Activated CD8-positive, alpha-beta memory T cell treated with anti-CD3 and anti-CD28 coated beads, Interleukin-2, amount 50 U/mL, for 24 hours (primary cell): ENCODE results near the gene TMEM183A.

ENCODE experiments used
- DNase-seq: peaks from one replicate; pipeline ENCODE4 v3.0.0-alpha.2; 2020; ENCODE audit errors: extremely low read depth

TMEM183A gene

GRCh38 chr1:203031467-203031866 lies 24.3 kb downstream of the TMEM183A start:
- DNase-seq: no peak

GRCh38 chr1:203033287-203033686 lies 26.1 kb downstream of the TMEM183A start:
- DNase-seq: no peak

GRCh38 chr1:203033917-203034316 lies 26.7 kb downstream of the TMEM183A start:
- DNase-seq: no peak

GRCh38 chr1:203034422-203035110 lies 27.4 kb downstream of the TMEM183A start:
- no peak for DNase-seq

- DNase-seq: no peak
These were observed 28.2 kb downstream of the TMEM183A start for GRCh38 chr1:203035111-203036000.

GRCh38 chr1:203036135-203036534 lies 29.0 kb downstream of the TMEM183A start:
- no peak for DNase-seq

GRCh38 chr1:203036537-203036936 lies 29.4 kb downstream of the TMEM183A start:
- DNase-seq: no peak

GRCh38 chr1:203037509-203038190 lies 30.5 kb downstream of the TMEM183A start:
- DNase-seq: no peak

GRCh38 chr1:203038217-203038741 lies 31.1 kb downstream of the TMEM183A start:
- no peak for DNase-seq

- DNase-seq: peak; percentile 15
These were observed 31.9 kb downstream of the TMEM183A start for GRCh38 chr1:203038891-203039608.

- DNase-seq: no peak
These were observed 32.7 kb downstream of the TMEM183A start for GRCh38 chr1:203039609-203040512.

GRCh38 chr1:203040513-203041275 lies 33.5 kb downstream of the TMEM183A start:
- no peak for DNase-seq

- no peak for DNase-seq
These were observed 34.3 kb downstream of the TMEM183A start for GRCh38 chr1:203041351-203041932.

- DNase-seq: no peak
These were observed 36.8 kb downstream of the TMEM183A start for GRCh38 chr1:203043830-203044545.

GRCh38 chr1:203044546-203045250 lies 37.5 kb downstream of the TMEM183A start:
- DNase-seq: no peak

GRCh38 chr1:203045336-203045735 lies 38.2 kb downstream of the TMEM183A start:
- DNase-seq: no peak

- DNase-seq: no peak
These were observed 38.8 kb downstream of the TMEM183A start for GRCh38 chr1:203045821-203046594.
